ENCODE results near the gene CYP27B1.

The CYP27B1 gene

DNA sequence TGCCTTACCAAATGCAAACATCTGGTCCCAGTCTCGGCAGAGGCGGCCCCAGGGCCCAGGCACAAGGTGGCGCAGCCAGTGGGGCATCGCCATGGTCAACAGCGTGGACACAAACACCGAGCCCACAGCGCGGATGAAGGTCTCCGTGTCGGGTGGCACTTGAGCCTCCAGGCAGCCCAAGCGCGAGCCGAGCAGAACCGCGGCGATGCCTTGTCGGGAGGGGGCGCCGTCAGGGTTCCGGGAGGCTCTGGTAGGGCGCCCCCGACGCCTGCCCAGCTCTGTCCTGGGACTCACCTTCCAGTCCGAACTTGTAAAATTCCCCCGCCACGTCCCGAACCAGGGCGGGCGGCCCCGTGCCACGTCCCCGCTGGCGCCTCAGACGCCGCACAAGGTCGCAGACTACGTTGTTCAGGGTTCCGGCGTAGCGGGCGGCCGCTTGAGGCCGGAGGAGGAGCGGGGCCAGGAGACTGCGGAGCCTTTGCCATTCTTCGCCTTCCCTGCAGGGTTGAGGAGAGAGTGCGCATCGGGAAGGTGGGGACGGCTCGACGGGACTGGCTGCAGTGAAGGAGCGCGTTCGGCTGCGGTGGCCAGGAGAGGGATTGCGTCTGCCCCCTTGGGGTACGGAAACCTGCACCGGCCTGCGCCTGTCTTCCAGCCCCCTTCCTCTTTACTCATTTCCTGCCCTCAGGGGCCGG lies 1.7 kb downstream of the CYP27B1 start:
- no peak for DNase-seq

DNA sequence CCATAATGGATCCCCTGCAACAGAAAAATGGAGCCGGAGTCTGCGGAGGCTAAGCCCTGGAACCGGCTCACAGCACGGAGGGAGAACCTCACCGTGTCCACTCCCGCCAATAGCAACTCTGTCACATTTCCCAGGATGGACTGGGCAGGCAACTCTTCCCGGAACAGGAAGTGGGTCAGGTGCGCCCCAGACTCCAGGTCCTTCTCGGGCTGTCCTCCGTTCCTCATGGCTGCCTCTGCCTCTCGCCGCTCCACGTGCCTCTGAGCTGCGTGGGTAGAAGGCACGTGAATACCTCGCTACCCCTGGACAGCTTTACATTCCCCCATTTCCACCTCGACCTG lies 2.2 kb downstream of the CYP27B1 start:
- DNase-seq, result no peak

DNA sequence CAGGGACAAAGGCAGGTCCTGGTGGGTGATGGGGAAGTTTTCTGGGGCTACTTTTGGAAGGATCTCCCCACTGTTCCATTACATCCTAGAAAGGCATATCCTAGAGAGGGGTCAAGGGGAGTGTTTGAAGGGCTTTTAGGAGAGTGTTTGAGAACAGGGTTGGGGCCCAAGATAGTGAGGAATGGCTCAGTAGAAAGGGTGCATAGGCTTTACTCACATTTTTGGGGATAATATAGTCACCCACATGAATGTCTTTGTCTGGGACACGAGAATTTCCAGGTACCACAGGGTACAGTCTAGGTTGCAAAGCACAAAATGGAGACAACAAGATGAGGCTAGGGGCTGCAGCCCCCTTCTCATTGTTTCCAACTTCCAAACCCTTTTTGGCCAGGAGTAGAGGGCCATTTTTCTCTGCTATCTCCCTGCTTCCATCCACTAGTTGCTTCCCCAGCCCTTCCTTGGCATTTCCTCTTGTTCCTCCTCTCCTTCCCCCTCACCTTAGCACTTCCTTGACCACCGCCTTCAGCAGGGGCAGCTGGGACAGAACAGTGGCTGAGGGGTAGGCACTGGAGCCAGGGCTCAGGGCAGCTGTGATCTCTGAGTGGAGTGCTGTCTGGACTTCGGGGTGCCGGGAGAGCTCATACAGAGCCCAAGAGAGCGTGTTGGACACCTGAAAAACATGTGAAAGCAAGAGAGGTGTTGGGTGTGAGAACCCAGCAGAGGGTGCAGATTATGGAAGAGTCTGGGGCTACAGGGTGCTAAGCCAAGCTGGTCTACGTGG lies 2.8 kb downstream of the CYP27B1 start:
- DNase-seq, result no peak

DNA sequence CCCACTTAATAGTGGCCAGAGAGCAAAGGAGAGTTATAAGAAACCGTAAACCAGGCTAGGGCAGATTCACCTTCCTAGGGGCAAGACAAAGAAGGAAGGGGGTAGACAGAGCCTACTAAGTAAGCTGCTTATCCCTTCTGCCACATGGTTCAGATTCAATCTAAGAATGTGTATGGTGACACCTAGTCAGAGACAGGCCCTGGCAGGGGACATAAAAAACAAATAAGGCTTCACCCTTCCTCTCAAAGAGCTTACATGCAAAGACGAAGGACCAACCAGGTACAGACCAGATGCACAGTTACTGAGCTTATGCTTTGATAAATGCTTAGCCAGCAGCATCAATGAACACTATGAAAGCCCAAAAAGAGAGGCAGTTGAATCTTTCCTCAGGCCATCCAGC lies 4.4 kb downstream of the CYP27B1 start:
- no peak for DNase-seq

DNA sequence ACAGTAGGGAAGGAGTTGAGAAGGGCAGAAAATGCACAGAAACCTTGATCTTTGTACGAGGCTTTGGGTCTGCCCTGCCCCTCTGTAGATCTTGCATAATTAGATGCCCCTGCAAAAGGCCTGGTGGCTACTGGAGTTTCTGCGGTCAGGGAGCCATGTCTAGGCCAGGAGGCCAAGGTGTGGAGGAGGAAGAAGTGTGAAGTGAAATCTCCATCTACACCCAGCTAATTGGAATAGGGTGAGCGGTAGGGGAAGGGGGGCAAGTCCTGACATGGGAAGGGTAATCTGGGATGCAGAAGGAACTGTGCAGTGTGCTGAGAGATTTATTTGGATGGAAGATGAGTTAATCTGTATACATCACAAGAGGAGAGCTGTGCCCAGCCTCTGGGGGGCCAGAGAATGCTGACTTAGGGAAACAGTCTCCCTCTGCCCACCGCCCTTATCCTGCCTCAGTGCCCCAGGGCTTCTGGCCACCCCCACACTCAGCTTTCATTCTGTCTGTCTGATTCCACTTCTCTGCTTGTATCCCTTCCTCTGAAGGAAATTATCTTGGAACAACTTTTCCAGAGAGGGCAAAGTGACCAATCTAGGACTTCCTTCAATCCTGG lies 5.4 kb downstream of the CYP27B1 start:
- DNase-seq, result no peak

DNA sequence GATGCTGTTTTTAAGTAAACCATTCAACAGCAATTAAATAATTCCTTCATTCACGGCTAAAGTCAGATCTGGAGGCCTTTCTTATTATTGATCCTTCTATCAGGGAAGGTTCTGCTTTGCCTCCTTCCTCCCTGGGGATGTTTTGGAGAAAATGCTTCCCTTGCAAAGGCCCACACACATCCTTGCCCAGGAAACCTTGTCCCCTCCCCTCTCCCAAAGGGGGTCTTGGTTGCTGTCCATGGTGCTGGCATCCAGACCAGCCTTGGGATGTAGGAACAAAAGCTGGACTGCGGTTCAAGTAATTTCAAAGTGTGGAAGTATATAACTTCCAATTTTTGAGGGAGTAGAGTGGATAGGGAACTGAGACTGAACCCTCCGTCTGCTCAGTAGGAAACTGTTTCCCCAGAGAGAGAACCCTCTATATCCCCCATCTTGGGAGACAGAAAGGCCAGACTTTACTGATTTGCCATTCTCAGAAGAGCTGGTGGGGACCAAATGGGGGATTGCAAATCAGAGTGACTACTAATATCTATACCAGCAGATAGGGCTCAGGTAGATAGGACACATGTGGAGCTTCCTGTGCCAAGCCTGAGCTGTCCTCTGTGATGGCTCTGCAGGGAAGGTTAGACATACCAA lies 6.4 kb downstream of the CYP27B1 start:
- no peak for DNase-seq

DNA sequence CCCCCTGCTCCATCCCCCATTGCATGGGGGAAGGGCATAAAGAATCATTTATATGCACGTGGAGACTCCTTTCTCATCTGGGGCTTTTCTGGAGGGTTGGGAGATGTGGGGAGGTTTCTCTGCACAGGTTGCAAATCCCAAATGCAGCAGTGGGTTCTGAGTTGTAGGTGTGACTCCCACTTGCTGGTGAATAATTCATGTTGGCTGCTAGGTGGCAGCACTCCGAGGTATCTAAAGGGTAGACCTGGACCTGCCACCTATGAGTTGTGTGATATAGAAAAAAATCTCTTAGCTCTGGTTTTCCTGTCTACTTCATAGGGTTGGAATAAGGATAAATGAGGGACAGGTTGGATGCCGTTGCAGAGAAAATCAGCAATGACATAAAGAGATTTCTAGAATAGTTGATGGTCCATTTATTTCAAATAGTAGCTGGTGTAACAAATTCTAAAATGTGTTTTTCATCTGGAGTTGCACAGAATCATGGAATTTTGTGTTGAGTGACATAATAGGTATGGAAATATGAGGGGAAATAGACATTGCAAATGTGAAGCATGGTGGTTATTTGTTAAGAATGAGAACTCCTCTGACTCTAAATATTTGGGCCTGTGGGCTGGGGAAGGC lies 7.4 kb downstream of the CYP27B1 start:
- DNase-seq, result no peak

DNA sequence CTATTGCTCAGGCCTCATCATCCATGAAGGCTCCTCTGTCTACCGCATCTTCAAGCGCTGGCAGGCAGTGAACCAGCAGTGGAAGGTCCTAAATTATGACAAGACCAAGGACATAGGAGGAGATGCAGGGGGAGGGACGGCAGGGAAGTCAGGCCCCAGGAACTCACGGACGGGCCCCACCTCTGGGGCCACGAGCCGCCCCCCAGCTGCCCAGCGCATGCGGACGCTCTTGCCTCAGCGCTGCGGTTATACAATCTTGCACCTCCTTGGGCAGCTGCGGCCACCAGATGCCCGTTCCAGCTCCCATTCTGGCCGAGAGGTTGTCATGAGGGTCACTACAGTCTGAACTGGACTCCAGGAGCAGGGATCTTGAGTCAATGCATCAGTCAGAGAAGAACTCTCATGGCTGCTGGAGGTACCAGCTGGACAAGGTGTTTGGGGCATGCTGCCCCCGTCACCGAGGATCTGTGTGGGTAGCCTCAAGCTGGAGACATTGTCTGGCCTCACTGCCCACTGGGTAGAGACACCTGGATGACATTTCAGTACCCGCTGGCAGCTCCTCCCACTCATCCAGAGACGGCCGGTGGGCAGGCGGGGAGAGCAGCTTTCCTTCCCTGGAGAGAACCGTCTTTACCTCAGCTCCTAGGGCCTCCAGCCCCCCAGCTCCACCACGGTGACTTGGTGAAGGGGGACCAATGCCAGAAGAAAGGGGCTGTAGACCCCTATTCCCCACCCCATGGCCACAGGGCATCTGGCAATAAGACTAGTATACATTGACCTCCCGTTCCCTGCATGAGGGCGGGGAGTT lies 8.1 kb downstream of the CYP27B1 start:
- DNase-seq, result no peak

DNA sequence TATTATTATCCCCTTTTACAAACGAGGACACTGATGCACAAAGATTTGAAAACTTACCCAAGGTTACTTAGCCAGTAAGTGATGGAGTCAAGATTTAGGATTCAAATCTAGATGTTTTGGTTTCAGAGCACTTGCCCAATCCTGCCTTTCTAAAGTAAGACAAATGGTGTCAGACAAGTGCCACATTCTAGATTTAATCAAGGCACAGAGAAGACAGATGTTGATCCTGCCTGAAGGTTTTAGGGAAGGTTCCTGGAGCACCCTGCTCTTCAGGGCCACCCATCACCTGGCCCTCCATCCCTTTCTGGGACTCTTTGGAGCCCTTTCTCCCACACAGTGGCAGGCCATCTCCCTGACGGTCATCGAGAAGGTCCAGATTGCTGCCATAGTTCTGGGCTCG lies 9.1 kb downstream of the CYP27B1 start:
- DNase-seq, result no peak

DNA sequence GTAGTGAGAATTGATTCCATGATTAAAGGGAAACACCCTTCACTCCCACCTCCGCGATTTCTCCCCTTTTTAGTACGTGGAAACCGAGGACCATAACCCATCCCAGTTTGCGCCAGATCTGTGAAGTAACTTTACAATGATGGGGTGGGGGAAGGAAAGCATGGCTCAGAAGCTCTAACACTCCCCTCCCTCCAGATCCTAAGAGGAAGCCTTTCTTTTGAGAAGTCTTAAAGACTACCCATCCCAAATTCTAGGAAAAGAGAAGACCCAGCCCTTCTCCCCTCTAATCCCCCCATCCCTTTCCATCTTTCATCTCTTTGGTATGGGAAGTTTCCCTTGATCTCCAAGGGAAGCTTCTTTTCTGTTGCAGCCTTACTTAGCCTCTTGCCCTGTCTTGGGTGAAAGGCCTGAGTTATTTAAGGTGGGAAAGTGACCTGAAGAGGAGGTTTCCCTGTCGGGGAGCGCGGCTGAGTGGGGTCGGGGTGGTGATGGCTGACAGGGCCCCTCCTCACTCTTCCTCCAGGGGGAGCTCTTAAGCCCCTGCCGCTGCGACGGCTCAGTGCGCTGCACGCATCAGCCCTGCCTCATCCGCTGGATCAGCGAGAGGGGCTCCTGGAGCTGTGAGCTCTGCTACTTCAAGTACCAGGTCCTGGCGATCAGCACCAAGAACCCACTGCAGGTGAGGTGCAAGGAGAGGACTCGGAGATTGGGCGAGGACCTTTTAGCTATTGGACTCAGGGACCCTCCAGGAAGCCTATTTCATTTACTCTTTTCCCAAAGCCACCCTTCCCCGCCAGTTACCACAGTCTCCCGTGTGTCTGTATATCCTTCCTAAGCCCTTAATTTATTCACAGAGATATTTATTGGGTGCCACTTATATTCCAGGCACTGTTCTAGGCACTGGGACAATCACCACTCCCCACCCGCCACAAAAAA lies 10.2 kb downstream of the CYP27B1 start:
- no peak for DNase-seq

DNA sequence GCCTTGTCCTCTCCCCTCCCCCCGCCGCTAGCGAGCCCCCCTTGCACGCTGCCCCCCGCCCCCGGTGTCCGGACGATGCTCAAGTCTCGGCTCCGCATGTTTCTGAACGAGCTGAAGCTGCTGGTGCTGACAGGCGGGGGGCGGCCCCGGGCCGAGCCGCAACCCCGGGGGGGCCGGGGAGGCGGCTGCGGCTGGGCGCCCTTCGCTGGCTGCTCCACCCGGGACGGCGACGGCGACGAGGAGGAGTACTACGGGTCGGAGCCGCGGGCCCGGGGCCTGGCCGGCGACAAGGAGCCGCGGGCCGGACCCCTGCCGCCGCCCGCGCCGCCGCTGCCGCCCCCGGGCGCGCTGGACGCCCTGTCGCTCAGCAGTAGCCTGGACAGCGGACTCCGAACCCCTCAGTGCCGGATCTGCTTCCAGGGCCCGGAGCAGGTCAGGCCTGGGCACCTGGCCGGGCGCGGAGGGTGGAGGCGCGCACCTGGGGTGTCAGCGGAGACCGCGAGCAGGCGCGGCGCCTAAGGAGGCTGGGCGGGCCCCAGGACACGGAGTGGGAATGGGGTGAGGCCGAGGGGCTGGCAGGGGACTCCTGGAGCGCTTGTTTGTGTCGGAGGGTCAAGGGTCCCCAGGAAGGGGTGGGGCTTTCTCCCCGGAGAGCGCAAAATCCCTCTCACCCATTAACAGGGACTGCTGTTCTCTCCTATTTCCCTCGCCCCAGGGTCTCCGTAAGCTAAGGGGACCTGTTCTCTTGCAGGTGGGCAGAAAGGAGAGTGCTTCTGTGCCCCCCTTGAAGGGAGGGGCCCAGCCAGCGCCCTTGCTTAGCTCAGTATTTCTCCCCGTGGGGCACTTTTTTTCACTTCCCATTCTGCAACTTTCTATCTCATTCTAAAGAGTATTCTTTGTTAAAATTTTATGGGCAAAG lies 11.2 kb downstream of the CYP27B1 start:
- DNase-seq, result no peak

DNA sequence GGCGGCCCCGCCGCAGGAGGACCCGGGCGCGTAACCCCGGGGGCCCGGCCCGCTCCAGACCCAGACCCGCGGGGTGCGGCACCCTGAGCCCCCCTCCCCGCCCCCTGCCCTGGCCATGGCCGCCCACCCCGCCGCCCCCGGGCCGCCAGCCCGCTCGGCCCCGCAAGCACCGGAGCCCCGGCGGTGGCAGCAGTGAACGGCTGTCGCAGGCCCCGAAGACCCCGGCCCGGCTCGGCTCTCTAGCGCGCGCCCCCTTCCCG lies 11.8 kb downstream of the CYP27B1 start:
- no peak for DNase-seq

DNA sequence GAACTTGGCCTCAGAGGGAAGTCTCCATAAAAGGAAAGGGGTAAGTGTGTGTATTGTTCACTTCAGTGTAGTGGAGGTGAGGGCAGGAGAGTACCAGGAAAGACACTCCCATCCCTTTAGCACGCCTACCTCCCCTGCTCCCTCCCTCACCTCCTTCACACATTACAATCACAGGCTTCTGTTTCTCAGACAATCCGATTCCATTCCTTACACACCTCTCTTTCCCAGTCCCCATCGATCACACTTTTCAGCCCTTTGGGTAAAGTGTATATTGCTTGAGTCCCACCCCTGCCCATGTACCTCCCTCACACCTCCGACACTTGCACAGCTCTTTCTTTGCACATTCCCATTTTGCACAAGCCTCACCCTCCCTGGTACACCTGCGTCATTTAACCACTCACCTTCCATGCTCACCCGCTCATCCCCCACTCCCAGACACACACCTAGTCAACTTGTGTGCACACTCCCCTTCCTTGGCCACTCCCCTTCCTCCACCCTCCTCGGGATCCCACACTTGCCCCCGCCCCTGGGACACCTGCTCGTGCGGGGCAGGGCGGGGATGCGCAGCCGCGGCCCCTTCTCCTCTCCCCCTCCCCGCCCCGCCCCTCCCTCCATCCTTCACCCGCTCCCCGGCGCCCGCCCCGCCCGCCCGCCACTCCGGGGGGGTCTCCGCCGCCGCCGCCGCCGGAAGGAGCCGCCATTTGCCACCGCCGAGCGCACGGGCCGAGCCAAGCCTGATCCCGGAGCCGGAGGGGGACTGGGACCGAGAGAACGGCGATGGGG lies 12.3 kb downstream of the CYP27B1 start, which contains the start of gene MARCHF9:
MARCHF9 (plus strand) TSS at position 693 of the 783 bp plus-strand sequence. CDS start 426 bp downstream, outside the sequence.
- no peak for DNase-seq

DNA sequence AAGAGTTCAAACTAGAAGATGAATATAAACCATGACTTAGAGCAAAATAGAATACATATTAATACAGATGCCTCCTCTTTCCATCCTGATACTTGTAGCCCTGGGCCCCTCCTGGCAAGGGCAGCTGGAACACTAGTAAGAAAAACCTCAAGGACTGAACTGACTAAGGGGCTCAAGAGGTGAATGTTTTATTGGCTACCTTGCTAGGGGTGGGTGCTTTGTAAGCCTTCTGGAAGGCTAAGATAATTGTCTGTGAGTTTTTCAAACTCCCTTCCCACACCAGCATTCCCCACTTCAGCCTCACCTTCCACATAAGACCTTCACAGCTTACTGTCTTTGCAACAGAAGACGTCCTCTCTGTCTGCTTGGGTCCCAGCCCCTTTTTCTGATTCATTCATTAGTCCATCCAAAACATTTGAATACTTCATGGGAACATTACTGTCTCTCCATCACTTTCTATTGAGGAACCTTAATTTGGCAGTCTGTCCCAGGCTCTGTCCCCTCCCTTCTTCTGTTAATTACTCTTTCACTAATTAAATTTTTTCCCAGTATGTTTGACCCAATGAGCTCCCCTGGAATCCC lies 13.0 kb downstream of the CYP27B1 start:
- DNase-seq, result no peak

DNA sequence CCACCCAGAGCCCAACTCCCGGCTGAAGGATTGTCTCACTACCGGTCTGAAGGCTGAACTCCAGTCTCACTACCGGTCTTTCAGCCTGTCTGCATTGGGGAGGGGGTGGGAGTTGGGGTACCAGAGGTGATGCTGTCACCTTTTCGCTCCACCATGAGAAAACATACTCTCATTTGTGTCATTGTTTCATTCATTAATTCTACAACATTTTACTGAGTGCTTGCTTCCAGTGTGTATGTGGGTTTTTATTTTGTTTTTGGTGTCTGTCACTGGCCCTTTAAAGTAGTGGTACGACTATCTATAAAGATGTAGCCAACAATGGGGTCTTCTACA lies 14.2 kb downstream of the CYP27B1 start:
- DNase-seq, result no peak

DNA sequence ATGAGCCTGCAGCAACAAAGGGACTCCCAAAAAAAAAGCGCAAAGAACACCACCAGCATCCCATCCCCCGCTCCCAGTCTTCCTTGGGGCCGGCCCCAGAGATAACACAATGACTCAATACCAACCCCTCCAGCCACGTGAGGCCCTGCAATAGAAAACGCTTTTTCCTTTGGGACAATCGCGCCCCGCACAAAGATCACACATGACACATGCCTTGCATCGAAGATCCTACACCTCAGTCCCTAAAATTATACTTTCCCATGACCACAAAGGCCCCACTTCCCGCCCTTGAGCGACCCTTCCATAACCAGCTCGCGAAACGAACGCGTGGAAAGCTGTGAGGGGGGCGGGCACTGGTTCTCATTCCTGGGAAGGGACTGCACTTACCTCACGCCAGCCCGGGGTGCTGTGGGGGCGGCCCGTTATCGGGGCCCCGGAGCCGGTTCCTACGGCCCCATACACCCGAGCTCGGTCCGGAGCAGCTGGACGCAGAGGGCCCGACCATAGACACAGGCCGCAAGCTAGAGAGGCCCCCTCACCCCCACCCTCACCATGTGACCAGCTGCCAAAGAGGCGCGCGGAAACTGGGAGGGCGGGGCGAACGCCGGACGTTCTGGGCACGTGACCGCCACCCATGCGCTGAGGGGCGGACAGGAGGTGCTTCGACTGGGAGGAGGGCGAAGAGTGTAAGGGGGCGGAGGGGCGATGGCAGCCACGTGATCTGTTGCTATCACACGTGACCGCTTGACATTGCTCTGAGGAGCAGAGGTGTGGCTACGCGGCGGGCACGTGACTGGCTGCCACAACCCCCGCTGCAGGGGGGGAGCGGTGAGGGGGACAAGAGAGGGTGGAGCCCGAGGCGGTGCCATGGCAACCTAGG lies 14.8 kb downstream of the CYP27B1 start, which contains the start of gene CDK4:
CDK4 (minus strand) TSS at position 523 of the 880 bp plus-strand sequence. CDS start 593 bp downstream, outside the sequence.
- peak; percentile 91 for DNase-seq

DNA sequence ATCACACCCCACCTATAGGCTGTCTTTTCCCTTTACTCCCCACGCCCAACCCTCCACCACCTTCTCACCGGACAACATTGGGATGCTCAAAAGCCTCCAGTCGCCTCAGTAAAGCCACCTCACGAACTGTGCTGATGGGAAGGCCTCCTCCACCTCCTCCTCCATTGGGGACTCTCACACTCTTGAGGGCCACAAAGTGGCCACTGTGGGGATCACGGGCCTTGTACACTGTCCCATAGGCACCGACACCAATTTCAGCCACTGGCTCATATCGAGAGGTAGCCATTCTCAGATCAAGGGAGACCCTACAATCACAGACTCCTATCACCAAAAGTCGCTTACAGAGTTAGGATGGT lies 15.5 kb downstream of the CYP27B1 start:
- no peak for DNase-seq
